ENCODE data around the gene PRSS23.

Gene PRSS23

GRCh38 chr11:86809561-86809960, 9.2 kb downstream of the PRSS23 start:
- DNase-seq (ENCODE audit: low read depth) = no peak
- no peak overlapping the region for H3K4me3 ChIP-seq (ENCODE audit: low read depth, low read length)
- no peak for TF ChIP-seq CTCF (IDR thresholded peaks at IDR 0.05; ENCODE audit: control insufficient read depth, extremely low read depth, insufficient read depth)

- DNase-seq (ENCODE audit: low read depth) = no peak
- no peak overlapping the region for H3K4me3 ChIP-seq (ENCODE audit: low read depth, low read length)
- TF ChIP-seq CTCF (IDR thresholded peaks at IDR 0.05; ENCODE audit: control insufficient read depth, extremely low read depth, insufficient read depth) = no peak
These were observed 9.9 kb downstream of the PRSS23 start for GRCh38 chr11:86810288-86810687.

- no peak overlapping the region for H3K4me3 ChIP-seq (ENCODE audit: low read depth, low read length)
- no peak for DNase-seq (ENCODE audit: low read depth)
- TF ChIP-seq CTCF (IDR thresholded peaks at IDR 0.05; ENCODE audit: control insufficient read depth, extremely low read depth, insufficient read depth) = no peak
These were observed 11.4 kb downstream of the PRSS23 start for GRCh38 chr11:86811637-86812321.

- no peak for TF ChIP-seq CTCF (IDR thresholded peaks at IDR 0.05; ENCODE audit: control insufficient read depth, extremely low read depth, insufficient read depth)
- DNase-seq (ENCODE audit: low read depth) = no peak
- H3K4me3 ChIP-seq (ENCODE audit: low read depth, low read length) = no peak overlapping the region
These were observed 12.0 kb downstream of the PRSS23 start for GRCh38 chr11:86812322-86812670.

- no peak overlapping the region for H3K4me3 ChIP-seq (ENCODE audit: low read depth, low read length)
- DNase-seq (ENCODE audit: low read depth) = no peak
- no peak for TF ChIP-seq CTCF (IDR thresholded peaks at IDR 0.05; ENCODE audit: control insufficient read depth, extremely low read depth, insufficient read depth)
These were observed 12.6 kb downstream of the PRSS23 start for GRCh38 chr11:86812981-86813380.

GRCh38 chr11:86814775-86815174, 14.4 kb downstream of the PRSS23 start:
- no peak for TF ChIP-seq CTCF (IDR thresholded peaks at IDR 0.05; ENCODE audit: control insufficient read depth, extremely low read depth, insufficient read depth)
- no peak for DNase-seq (ENCODE audit: low read depth)
- no peak overlapping the region for H3K4me3 ChIP-seq (ENCODE audit: low read depth, low read length)

GRCh38 chr11:86815726-86816125, 15.4 kb downstream of the PRSS23 start:
- no peak for DNase-seq (ENCODE audit: low read depth)
- H3K4me3 ChIP-seq (ENCODE audit: low read depth, low read length) = no peak overlapping the region
- TF ChIP-seq CTCF (IDR thresholded peaks at IDR 0.05; ENCODE audit: control insufficient read depth, extremely low read depth, insufficient read depth) = no peak
